Right ventricle myocardium superior (tissue), 1 donor: ENCODE results near the gene TTC9C. TPM values are rescaled to one million over a fixed set of nuclear protein-coding genes. Genes with fewer than 3 reads are reported as not detected.
"Not testable (repeated sequence)": the region's sequence is repeated elsewhere in the genome, so short reads cannot be mapped to it uniquely, and the experiment has no call there.

ENCODE experiments used
- ATAC-seq: fragments of 200-7000 bp; cut with Tn5 transposase; one replicate; pipeline ENCODE4 v1.9.1; 2020; ENCODE audit warnings: mild to moderate bottlenecking; ENCODE audit not compliant: poor library complexity
- DNase-seq: peaks from one replicate; pipeline ENCODE4 v3.0.0-alpha.2; 2020
- intact Hi-C: fragments of 100-400 bp; cut with DNase I; formaldehyde crosslinking; loops from one replicate; pipeline ENCODE4 v1.11.2; 2022
- total RNA-seq: library from RNA; stranded (reverse); fragmentation: NEBNext Ultra II Directional; extraction: Animal tissue kit (Norgen Biotek cat#: 25700); gene quantifications from one replicate; pipeline ENCODE4 v1.2.1, GENCODE V29; 2021
- donor health status: DM: no; HTN: yes; CAD: no; lungs with severe emphysema.

TTC9C gene
- total RNA-seq, 1 donor from 2014 or later, result 14.0 TPM

DNA sequence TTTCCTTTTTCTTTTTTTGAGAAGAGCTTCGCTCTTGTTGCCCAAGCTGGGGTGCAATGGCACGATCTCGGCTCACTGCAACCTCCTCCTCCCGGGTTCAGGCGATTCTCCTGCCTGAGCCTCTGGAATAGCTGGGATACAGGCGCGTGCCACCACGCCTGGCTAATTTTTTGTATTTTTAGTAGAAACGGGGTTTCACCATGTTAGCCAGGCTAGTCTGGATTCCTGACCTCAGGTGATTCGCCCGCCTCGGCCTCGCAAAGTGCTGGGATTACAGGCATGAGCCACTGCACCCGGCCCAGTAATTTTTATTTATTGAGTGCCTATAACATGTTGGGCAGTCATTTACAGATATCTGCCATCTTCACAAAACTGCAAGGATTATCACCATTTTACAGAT, 1.8 kb downstream of the TTC9C start:
- DNase-seq, ATAC-seq, intact Hi-C loops: not testable (repeated sequence)

DNA sequence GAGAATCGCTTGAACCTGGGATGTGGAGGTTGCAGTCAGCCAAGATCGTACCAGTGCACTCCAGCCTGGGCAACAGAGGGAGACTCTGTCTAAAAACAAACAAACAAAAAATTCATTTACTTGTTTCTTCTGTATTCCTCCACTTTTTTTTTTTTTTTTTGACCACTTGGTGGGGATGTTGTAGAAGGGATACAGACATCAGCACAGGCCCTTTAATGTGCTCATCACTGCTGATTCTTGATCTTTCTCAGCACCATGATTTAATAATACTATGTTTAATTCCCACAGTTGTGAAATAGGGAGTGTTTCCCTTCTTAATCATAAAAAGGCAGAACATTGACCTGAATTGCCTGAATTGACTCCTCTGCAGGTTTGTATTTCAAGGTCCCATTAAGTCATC, 4.5 kb downstream of the TTC9C start:
- ATAC-seq (no peak), DNase-seq (no peak)
- intact Hi-C loops, result no loop called here

DNA sequence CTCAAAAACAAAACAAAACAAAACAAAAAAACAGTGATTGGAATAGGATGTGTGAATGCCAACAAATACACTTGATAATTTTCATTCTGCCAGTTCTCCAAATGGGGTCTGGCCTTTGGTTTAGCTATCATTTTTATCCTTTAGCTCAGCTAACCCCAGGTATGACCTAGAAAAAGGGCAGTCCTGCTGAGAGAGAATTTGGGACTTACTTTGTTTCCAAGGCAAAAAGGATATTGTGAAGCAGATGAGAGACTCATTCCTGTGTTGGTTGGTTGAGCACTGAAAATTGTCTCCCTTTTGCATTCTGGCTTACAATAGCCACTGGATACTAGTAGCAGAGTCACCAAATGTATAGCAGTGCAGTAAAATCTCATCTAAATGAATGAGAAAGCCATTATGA, 8.9 kb downstream of the TTC9C start:
- no peak for ATAC-seq
- intact Hi-C loops, result no loop called here
- DNase-seq, result no peak

GRCh38 chr11:62747475-62748160, 19.3 kb downstream of the TTC9C start:
- ATAC-seq (no peak), DNase-seq (no peak)
- intact Hi-C loops, result no loop called here

DNA sequence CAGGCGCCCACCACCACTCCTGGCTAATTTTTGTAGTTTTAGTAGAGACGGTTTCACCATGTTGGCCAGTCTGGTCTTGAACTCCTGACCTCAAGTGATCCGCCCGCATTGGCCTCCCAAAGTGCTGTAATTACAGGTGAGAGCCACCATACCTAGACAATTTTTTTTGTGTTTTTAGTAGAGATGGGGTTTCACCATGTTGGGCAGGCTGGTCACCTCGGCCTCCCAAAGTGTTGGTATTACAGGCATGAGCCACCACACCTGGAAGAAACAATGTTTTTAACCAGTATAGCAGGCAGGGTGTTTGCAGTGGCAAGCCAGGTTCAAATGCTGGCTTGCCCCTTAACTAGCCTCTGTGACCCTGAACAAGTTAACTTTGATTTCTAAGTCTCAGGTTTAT, 21.6 kb downstream of the TTC9C start:
- intact Hi-C loops, ATAC-seq: not testable (repeated sequence)
- DNase-seq, result peak; percentile 13

DNA sequence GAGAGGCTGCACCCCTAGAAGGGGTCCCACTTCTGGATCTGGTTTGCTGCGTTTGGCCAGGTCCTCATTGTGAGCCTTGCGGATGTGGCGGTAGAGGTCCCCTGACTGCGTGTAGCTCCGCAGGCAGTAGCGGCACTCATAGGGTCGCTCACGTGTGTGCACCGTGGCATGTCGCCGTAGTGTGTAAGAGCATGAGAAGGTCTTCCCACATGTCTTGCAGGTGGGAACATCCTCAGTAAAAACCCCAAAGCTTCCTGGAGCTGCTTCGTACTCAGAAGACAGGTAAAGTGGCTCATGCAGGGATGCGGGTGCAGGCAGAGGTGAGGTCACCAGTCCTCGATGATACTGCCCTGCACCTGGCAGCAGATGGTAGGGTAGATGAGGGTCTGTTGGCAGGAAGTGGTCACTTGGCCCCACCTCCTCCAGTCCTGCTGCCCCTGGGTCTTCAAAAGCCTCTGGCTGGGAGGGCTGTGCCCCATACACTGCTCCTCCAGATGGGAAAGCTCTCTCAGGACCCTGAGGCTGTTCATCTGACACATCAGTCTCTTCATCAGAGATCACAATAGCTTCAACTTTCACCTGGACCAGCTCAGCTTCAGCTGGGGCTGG, 24.0 kb downstream of the TTC9C start:
- peak; percentile 38 for DNase-seq
- ATAC-seq, result no peak
- intact Hi-C loops, result no loop called here

- peak; percentile 42 for DNase-seq
- ATAC-seq, result no peak
- intact Hi-C loops, result no loop called here
These were observed 24.9 kb downstream of the TTC9C start for GRCh38 chr11:62752994-62753735.

DNA sequence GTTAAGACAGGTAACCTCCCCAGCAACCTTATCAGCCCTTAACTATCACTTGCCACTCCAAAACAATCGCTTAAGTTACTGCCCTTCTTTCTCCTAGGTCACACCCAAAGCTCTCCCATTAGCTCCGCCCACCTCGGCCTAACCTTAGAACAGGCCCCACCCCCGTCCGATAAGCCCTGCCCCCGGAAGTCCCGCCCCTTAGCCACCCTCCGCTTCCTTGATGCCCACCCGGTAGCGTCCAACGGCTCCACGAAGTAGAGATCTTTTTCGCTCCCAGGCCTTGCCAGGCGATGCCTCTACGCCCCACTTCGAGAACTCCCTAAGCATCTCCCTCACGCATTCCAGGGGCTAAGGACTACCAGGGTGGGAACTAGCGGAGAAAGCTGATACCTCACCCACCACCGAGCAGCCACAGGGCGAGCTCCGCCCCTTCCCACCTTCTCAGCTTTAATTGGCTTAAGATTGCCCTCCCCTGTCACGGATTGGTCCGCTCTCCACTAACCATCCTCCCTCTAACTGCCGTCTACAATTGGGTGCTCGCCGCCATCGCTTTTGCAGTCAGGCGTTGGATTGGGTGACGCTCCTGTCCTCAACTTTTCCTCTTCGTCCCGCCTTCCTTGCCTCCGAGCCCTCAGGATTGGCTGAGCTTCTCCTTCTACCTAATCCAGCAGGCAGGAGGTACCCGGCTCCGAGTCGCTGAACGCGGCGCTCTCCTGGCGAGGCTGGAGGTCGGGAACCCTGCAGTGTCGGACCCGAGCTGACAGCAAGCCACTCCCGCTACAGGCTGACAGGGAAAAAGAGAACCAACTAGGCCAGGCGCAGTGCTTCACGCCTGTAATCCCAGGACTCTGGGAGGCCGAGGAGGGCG, 25.7 kb downstream of the TTC9C start, which contains the start of gene ZBTB3:
ZBTB3 (minus strand) TSS at position 425 of the 868 bp plus-strand sequence. CDS start 496 bp downstream, outside the sequence.
- peak; percentile 97 for ATAC-seq
- intact Hi-C loops, result no loop called here
- peak; percentile 97 for DNase-seq

DNA sequence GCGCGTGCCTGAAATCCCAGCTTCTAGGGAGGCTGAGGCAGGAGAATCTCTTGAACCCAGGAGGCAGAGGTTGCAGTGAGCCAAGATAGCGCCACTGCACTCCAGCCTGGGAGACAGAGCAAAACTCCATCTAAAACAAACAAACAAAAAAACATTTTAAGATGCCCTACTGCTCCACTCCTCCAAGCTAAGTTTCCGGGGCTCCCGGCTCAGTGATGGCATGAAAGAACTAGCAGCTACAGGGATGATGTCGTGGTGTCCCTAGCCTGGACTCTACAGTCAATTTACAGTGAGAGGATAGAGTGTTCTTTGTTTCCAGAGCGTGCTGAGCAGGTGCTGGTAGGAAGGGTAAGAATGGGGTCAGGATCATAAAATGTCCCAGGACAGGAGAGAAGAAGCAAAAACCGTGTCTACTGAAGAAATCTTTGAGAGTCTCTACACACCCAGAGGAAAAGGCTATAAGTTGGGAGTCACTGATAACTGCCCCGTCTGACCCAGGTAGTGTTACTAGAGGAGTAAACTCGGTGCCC, 26.9 kb downstream of the TTC9C start:
- ATAC-seq, result no peak
- intact Hi-C loops, result no loop called here
- DNase-seq, result peak; percentile 6

DNA sequence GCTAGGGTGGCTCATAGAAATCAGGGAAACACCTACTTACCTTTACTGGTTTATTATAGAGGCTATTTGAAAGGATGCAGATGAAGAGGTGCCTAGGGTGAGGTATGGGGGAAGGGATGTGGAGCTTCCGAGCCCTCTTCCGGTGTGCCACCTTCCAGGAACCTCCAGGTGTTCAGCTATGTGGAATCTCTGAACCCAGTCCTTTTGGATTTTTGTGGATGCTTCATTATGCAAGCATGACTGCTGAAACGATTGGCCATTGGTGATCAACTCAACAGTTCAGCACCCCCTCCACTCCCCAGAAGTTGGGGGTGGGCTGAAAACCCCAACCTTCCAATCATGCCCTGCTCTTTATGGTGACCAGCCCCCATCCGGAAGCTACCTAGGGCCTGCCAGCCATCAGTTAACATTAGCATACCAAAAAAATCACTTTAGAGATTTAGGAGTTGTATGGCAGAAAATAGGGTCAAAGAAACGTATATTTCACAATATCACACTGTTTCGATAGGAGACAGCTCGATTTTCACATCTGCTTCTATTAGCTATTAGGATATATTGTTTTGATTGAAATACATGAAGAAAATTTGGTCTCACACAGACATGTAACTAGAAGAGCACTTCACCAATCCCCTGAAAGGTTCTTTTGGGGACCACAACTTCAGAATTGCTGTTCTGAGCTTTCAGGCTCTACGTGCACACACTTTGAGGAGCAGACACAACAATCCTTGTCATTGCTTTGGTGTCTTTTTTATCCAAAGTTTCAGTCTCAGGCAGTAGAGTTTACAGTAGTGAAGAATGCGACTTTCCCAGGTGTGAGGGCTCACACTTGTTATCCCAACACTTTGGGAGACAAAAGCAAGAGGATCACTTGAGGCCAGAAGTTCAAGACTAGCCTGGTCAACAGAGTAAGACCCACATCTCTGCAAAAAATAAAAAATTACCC, 29.8 kb downstream of the TTC9C start:
- DNase-seq, result no peak
- intact Hi-C loops, result no loop called here
- no peak for ATAC-seq

GRCh38 chr11:62760867-62761227, 32.6 kb downstream of the TTC9C start:
- ATAC-seq, intact Hi-C loops: not testable (repeated sequence)
- DNase-seq, result peak; percentile 41

- intact Hi-C loops, result no loop called here
- peak; percentile 22 for ATAC-seq
- no peak for DNase-seq
These were observed 42.5 kb downstream of the TTC9C start for GRCh38 chr11:62770778-62771143.

- DNase-seq, result peak; percentile 99
- peak; percentile 98 for ATAC-seq
- intact Hi-C loops, result no loop called here
These were observed 43.1 kb downstream of the TTC9C start, which contains the start of gene TAF6L for GRCh38 chr11:62771144-62772021. TSS of gene TAF6L (plus strand) at chr11:62771396. CDS start at chr11:62775784, 4,388 bp downstream.

DNA sequence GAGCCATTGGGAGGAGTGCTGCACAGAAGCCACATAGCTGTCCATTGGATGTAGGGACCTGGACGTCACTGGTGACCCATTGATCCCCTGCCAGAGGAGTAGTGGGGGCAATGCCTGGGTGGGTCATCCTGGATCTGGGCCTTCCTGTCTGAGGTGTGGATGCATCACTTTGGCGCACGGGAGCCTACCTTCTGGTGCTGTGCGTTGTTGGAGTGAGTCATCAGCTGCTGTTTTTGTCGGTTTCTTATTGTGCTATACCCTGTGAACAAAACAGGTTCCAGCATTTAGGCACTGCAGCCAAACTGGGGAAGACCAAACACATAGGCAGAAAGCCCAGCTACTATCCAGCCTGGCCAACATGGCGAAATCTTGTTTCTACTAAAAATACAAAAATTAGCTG, 46.1 kb downstream of the TTC9C start:
- no peak for DNase-seq
- intact Hi-C loops, result no loop called here
- ATAC-seq, result no peak

GRCh38 chr11:62775646-62776045, 47.4 kb downstream of the TTC9C start:
- DNase-seq (no peak), ATAC-seq (no peak)
- intact Hi-C loops, result no loop called here

- no peak for DNase-seq
- no peak for ATAC-seq
- intact Hi-C loops, result no loop called here
These were observed 49.1 kb downstream of the TTC9C start for GRCh38 chr11:62777389-62777788.

DNA sequence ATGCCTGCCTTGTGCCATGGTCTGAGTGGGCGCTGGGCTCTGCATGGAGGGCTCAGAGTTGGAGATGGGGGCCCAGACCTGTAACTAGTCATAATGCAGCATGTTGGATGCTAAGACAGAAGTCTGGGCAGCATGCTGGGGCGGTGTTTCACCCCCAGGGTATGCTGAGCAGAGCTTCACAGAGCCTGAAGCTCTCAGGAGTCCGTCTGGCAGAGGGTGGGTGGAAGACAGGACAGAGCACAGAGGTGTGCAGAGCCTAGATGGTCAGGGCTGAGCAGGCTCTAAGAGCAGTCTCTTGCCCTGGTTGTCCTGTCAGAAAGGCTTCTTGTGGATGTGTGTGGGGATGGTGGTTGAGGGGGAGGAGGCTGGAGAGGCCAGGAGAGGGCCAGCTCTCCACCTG, 50.2 kb downstream of the TTC9C start:
- ATAC-seq (no peak), DNase-seq (no peak)
- intact Hi-C loops, result no loop called here
